Nephron progenitor cell (in vitro differentiated cells): Measurements from ENCODE around the gene SHROOM1.

Source experiments
- DNase-seq: peaks from one replicate; pipeline ENCODE4 v3.0.0; 2021
- H3K27ac Mint-ChIP-seq: 2 replicates; pipeline ENCODE4 v1.8.0; 2021; ENCODE audit warnings: mild to moderate bottlenecking, moderate library complexity, mixed read lengths
- H3K27me3 Mint-ChIP-seq: 2 replicates; pipeline ENCODE4 v1.8.0; 2021; ENCODE audit warnings: mild to moderate bottlenecking, low read depth, mixed read lengths; ENCODE audit not compliant: poor library complexity
- H3K36me3 Mint-ChIP-seq: 2 replicates; pipeline ENCODE4 v1.8.0; 2021; ENCODE audit warnings: low read depth, mixed read lengths
- H3K4me1 Mint-ChIP-seq: 2 replicates; pipeline ENCODE4 v1.8.0; 2021; ENCODE audit warnings: mixed read lengths
- H3K4me3 Mint-ChIP-seq: 2 replicates; pipeline ENCODE4 v1.8.0; 2021; ENCODE audit warnings: mild to moderate bottlenecking, moderate library complexity, mixed read lengths
- H3K9me3 Mint-ChIP-seq: 2 replicates; pipeline ENCODE4 v1.8.0; 2021; ENCODE audit warnings: mild to moderate bottlenecking, moderate library complexity, mixed read lengths
- TF ChIP-seq, protein P1 (sequence below): fragments of 200-600 bp; sonication (generic); IDR thresholded peaks from 2 replicates; pipeline ENCODE4 v1.5.0; 2021; ENCODE audit warnings: antibody characterized with exemption

SHROOM1 gene

DNA sequence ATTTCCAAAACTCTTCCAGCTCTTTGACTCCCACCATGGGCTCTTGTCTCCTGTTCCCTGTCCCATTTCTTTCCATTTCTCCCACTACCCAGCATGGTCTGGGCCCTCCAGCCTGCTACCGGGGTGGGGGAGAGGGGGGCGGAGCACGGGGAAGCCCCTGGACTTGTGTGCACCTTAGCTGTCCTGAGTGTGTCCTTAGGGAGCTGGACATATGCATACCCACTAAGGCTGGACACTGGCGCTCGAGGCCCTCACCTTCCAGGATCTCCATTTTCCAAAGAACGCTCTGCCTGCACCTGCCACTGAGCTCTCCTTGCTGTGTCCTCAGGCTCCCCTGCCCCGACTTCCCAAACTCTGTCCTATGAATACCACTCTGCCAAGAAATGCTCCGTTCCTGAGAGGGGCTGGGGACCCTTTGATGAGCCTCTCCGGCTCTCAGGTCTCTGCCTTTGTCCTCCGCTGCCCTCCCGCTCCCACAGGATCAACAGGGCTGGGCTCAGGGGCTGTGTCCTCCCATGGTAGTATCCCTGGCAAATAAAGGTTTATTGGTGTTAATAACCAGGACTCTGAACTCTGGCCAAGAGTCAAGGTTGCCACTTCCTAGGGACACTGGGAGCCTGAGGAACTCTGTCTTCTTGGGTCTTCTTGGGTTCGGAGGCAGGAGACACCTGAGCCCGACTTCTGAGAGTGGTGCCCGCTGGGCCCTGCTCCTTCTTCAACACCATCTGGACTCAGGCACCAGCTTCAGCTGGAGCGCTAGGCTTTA lies 831 bp upstream of the SHROOM1 start:
- Mint-ChIP-seq H3K4me1 (peaks cover 11% of the 10 kb centered on the region), H3K9me3 (no peaks in the 10 kb centered on the region), H3K36me3 (peaks cover 4% of the 10 kb centered on the region), H3K27ac (no peak overlapping the region), H3K27me3 (peaks cover 66% of the 10 kb centered on the region), H3K4me3 (peak overlapping the region; percentile 87)
- no peak for DNase-seq
- TF ChIP-seq, protein P1, sequence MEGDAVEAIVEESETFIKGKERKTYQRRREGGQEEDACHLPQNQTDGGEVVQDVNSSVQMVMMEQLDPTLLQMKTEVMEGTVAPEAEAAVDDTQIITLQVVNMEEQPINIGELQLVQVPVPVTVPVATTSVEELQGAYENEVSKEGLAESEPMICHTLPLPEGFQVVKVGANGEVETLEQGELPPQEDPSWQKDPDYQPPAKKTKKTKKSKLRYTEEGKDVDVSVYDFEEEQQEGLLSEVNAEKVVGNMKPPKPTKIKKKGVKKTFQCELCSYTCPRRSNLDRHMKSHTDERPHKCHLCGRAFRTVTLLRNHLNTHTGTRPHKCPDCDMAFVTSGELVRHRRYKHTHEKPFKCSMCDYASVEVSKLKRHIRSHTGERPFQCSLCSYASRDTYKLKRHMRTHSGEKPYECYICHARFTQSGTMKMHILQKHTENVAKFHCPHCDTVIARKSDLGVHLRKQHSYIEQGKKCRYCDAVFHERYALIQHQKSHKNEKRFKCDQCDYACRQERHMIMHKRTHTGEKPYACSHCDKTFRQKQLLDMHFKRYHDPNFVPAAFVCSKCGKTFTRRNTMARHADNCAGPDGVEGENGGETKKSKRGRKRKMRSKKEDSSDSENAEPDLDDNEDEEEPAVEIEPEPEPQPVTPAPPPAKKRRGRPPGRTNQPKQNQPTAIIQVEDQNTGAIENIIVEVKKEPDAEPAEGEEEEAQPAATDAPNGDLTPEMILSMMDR, result no peak

DNA sequence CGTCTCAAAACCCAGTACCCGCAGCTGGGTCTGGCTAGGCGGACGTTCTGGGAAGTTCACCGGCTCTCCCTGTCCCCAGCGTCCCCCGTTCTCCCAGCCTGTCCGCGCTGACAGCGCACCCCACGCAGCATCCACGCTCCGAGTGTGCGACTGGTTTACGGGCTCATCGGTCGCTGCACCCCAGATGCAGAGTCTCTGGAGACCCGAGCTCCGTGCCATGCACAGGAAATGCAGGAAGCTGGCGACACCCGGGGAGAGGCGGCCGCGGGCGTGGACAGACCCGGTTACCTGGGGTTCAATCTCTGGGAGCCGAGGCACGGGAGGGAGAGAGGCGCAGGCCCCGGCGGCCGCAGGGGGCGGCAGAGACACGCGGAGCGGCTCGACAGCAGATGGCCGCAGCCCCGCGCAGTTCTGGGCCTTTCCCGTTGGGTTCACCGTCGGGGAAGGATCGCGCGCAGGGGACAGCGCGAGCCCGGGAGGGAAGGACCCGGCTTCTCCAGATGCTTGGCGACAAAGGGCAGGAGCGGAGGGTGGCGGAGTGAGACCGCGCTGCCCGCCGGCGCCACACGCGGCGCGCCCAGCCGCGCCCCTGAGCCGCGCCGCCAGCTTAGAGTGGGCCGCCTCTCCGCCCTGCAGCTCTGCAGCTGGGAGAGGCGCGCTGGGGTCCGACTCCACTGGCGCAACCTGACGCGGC lies 558 bp downstream of the SHROOM1 start:
- H3K27ac Mint-ChIP-seq, result no peak overlapping the region
- DNase-seq, result peak; percentile 84
- H3K9me3 Mint-ChIP-seq, result no peaks in the 10 kb centered on the region
- H3K36me3 Mint-ChIP-seq, result peaks cover 4% of the 10 kb centered on the region
- TF ChIP-seq, protein P1, result peak; percentile 70
- peak overlapping the region; percentile 87 for H3K4me3 Mint-ChIP-seq
- peaks cover 11% of the 10 kb centered on the region for H3K4me1 Mint-ChIP-seq
- peaks cover 75% of the 10 kb centered on the region for H3K27me3 Mint-ChIP-seq

DNA sequence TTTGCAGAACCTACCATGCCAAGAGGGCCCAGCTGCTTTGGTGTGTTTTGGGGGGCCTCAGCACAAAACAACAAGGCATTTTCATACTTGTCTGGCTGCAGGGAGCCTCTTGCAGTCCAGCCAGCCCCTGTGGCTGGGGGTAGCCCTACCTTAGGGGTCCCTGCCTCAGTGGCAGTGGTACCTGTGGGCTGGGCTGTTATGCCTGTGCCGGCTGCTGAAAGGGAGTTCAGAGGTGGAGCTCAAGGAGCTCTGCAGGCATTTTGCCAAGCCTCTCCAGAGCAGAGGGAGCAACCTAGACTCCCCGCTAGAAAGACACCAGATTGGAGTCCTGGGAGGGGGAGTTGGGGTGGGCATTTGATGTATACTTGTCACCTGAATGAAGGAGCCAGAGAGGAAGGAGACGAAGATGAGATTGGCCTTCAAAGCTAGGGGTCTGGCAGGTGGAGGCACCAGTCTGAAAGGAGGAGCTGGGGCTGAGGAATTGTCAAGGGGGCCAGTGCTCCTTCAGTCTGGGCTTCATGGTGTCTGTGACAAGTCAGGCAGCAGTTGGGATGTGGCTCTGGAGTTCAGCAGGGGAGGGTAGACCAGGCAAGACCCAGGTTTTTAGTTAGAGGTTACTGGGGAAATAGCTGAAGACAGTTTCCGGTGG lies 1.5 kb downstream of the SHROOM1 start:
- H3K27me3 Mint-ChIP-seq, result peaks cover 78% of the 10 kb centered on the region
- H3K4me3 Mint-ChIP-seq, result peak overlapping the region; percentile 87
- no peaks in the 10 kb centered on the region for H3K9me3 Mint-ChIP-seq
- H3K27ac Mint-ChIP-seq, result no peak overlapping the region
- TF ChIP-seq, protein P1, result no peak
- peaks cover 4% of the 10 kb centered on the region for H3K36me3 Mint-ChIP-seq
- peaks cover 12% of the 10 kb centered on the region for H3K4me1 Mint-ChIP-seq
- DNase-seq, result no peak

DNA sequence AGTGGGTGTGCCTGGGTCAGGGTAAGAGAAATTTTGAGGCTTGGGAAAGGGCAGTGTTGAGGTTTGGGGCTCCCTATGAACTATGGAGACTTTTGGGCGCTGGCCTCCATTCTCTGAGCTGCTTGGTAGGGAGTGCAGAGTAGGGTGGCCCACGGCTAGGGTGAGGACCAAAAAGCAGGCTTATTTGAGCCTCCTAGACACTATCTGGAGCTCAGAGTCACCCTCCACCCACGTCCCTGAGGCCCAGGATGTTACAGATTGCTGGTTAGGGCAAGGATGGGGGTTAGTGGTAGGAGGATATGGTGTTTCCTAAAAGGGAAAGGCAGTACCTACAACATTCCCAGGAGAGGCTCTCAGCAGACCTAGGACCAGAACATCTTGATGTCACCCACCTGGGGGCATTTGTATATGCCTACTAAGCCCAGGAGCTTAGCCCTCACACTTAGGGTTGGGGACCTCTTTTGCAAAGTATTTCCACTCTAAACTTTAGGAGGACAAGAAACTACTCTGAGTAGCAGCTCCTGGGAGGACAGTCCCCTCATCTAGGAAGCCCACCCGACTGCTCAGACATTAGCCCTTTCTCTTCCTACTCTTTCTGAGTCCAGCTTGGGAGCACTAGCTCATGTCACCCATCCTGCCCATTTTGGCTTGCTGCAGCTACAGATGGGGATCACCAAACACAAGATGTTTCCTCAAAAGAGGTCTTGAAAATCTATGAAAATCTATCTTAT lies 2.3 kb downstream of the SHROOM1 start:
- H3K27ac Mint-ChIP-seq, result no peak overlapping the region
- TF ChIP-seq, protein P1, result no peak
- peaks cover 4% of the 10 kb centered on the region for H3K36me3 Mint-ChIP-seq

DNA sequence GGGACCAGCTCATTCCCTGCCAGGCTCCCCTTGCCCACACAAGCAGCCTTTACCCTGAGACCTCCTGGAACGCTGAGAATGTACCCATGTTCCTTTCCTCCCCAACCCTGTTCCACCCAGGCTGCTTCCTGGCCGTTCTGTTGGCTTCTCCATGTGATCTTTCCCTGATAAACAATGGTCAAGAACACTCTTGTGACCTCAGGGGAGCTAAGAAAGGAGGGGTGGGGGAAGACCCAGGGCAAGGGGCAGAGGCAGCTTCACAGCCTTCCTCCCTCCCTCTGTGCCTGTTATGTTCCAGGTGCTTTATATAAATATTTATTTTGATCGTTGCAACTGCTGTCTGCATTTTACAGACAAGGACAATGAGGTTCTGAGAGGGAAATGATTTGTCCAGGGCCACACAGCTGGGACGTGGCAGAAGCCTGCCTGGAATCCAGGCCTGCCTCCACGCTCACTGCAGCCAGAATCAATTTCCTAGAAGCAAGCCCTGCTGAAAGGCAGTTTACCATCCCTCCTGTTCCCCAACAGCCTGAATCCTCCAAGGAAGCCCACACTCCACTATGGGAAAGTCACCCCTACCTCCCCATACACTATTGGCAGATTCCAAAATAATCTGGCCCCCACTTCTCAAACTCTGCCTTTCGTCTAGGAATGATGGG lies 3.9 kb downstream of the SHROOM1 start:
- H3K27ac Mint-ChIP-seq, result no peak overlapping the region

More for the DNA sequence above, 2.3 kb downstream of the SHROOM1 start:
- no peak overlapping the region for H3K4me3 Mint-ChIP-seq
- peaks cover 80% of the 10 kb centered on the region for H3K27me3 Mint-ChIP-seq
- H3K4me1 Mint-ChIP-seq, result peaks cover 17% of the 10 kb centered on the region
- no peaks in the 10 kb centered on the region for H3K9me3 Mint-ChIP-seq
- no peak for DNase-seq

More for the DNA sequence above, 3.9 kb downstream of the SHROOM1 start:
- Mint-ChIP-seq H3K4me1 (peaks cover 25% of the 10 kb centered on the region), H3K27me3 (peaks cover 71% of the 10 kb centered on the region), H3K4me3 (peak overlapping the region; percentile 60), H3K36me3 (peaks cover 4% of the 10 kb centered on the region), H3K9me3 (no peaks in the 10 kb centered on the region)
- no peak for DNase-seq
- TF ChIP-seq, protein P1, result no peak
